ENCODE measurements around the gene NAXD.
"Not testable (repeated sequence)": the region's sequence is repeated elsewhere in the genome, so short reads cannot be mapped to it uniquely, and the experiment has no call there.

NAXD gene

DNA sequence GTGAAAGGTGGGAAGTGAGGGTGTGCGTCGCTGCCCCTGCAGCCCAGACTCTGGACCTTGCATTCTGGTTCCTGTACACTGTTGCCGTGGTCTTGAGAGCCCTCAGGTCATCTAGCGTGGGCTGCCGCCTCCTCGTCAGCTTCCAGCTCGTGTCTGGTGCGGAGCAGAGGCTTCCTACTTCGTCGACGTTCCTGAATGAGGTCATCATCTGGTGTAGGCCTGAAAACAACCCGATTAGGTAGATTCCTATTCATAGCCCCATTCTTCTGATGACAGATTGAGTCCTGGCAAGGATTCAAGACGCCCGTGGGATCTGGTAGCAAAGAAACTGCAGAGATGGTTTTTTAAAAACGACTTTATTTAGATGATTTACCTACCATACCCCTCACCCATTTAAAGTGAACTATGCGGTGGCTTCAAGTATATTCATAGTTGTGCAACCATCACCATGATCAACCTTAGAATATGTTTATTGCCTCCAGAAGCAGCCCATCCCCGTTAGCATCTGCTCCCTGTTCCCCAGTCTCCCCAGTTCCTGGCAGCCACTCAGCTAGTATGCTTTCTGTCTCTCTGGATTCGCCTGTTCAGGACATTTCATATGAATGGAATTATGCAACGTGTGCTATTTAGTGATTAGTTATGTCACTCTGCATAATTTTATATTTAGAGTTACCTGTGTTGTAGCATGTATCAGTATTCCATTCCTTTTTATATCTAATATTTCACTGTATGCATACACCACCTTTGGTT is 13.8 kb downstream of the NAXD start:
- no peak for DNase-seq

DNA sequence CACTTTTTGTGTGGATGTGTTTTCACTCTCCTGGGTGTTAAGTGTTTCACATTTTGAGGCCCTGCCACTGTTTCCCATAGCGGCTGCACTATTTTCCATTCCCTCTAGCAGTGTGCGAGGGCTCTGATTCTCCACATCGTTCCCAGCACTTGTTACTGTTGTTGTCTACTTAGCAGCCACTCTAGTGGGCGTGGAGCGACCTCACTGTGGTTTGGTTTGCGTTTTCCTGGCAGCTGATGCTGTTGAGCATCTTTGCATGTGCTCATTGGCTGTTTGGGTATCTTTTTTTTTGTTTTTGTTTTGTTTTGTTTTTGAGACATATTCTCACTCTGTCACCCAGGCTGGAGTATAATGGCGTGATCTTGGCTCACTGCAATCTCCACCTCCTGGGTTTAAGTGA is 14.4 kb downstream of the NAXD start:
- no peak for DNase-seq

DNA sequence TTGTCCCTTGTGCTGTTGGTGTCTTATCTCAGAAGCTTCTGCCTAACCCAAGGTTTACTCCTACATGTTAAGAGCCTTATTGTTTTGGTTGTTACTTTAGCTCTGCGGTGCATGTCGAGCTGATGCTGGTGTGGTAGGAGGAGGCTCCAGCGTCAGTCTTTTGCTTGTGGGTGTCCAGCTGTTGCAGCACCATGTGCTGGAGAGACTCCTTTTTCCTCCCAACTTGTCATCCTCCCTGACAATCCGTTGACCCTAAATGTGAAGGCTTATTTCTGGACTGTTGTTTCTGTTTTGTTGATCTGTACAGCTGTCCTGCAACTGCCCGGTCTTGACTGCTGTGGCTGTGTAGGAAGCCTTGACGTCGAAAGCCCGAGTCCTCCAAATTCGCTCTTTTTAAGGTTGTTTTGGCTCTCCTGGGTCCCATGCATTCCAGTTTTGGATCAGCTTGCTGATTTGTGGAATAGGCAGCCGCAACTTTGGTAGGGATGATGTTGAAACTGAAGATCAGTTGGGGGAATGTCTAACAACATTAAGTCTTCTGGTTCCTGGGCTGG is 15.3 kb downstream of the NAXD start:
- no peak for DNase-seq

DNA sequence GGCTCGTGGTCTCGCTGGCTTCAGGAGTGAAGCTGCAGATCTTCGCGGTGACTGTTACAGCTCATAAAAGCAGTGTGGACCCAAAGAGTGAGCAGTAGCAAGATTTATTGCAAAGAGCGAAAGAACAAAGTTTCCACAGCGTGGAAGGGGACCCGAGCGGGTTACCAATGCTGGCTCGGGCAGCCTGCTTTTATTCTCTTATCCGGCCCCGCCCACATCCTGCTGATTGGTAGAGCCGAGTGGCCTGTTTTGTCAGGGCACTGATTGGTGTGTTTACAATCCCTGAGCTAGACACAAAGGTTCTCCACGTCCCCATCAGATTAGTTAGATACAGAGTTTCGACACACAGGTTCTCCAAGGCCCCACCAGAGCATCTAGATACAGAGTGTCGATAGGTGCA is 16.9 kb downstream of the NAXD start:
- not testable (repeated sequence) for DNase-seq

DNA sequence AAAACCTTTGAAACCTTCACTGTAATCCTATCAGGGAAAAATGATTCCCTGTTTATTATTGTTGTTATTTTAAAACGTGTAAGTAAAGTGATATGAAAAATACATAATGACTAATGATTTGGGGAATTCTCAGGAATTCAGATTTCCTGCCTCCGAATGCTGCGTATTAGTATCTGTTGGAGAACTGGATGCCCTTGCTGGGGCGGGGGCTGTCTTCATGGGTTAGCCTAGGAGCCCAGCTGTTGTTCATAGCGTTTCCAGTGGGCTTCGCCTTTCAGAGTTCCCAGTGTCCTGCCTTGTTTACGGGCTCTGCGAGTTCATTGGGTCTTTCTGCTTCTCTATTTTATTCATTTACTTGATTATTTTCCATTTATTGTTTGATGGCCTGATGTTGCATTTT is 18.4 kb downstream of the NAXD start:
- DNase-seq: no peak

DNA sequence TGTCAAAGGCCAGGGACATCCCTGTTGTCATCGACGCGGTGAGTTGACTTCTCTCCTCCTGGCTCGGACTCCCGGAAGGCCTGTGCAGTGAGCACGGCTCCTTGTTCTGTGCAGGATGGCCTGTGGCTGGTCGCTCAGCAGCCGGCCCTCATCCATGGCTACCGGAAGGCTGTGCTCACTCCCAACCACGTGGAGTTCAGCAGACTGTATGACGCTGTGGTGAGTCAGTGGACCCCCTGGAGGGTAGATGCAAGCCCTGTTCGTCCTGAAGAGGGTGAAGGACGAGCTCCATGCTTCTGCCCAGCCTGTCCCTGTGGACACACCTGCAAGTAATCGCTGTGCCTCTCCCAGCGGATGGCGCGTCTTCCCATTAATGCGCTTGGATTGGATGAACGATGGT is 19.2 kb downstream of the NAXD start:
- DNase-seq: no peak

DNA sequence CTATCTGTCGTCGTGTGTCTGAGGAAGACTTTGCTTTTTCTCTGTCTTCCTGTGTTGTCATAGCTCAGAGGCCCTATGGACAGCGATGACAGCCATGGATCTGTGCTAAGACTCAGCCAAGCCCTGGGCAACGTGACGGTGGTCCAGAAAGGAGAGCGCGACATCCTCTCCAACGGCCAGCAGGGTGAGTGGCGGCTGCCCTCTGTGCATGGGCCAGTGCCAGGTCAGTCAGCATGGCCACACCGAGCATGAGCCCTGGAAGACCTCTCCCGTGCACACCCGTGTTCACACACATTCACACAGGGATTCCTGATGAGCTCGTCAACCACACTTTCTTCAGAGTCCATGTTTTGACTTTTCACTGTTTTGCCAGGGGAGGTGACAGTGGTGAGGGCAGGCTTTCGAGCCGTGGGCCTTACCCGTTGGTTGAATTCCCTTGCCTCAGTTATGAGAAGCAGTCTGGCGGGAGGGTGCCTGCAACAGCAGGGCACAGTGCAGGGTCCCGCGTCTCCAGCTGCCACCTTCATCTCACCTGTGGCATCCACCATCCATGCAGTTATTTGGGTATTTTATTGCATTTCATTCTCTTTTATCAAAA is 20.2 kb downstream of the NAXD start:
- DNase-seq: no peak

DNA sequence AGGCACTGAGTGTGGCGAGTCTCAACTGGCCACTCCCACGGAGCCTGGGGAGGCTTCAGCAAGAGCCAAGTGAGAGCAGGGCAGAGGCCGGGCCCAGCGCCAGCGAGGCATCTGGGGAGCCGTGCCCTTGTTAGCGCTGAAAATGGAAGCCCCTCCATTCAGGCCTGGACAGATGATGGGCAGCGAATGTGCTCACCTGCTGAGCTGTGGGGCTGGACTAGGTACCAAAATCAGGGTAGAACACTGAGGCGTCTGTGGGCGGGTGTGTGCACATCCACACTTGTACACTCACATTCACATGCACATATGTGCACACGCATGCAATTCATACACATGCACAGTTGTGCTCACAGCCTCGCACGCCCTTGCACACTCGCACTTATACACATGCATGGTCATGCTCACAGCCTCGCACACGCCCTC is 20.7 kb downstream of the NAXD start:
- no peak for DNase-seq

DNA sequence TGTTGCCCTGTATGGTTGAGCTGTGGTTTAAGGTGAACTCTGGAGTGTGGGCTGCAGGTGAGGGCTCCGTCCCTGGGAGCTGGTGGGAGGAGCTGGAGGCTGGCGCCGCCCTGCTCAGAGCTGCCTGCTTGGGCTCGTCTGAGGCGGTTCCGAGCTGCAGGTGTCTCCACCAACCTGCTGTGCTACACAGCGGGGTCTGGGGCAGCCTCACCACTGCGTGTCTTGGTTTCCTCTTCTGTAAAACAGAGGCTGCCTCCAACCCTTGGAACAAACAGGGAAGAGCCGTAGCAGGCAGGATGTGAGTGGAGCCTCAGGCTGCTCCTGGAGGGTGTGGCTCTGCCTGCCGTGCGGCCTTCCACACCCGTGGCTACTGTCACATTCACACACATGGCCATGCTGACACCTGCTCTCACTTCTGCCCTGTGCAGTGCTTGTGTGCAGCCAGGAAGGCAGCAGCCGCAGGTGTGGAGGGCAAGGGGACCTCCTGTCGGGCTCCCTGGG is 21.4 kb downstream of the NAXD start:
- no peak for DNase-seq

DNA sequence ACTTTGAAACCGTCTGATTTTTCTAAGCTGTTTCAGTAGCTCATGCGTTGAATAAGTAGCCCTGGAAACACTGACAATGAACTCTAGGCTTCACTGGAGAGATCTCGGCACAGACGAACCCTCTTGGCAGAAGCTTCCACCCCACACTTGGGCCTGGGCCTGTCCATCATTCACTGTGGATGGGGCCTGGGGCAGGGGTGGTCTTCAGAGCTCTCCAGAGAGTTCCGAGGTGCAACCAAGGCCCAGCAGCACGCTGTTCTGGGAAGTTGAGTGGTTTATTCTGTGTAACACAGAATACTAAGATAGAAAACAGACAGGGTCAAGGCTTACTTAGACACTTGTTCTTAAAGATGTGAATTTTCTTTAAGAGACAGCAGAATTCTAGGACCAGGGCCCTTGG is 21.9 kb downstream of the NAXD start:
- DNase-seq: no peak

DNA sequence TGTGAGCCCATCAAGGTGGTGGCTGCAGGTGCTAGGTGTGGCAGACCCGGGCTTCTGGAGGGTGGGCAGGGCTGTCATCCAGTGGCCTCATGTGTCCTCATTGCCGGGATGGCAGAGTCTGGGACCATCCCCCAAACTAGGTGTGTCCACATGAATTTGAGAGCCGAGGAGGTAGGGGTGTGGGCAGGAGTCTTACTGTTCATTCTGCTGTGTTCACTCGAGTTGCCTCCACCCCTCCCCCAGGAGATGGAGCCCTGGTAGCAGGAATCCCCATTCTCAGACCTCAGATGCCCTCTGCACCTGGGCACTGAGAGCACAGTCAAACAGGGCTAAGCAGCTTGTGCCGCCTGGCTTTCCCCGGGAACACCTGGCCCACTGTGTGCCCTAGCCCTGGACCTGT is 22.4 kb downstream of the NAXD start:
- DNase-seq: no peak

DNA sequence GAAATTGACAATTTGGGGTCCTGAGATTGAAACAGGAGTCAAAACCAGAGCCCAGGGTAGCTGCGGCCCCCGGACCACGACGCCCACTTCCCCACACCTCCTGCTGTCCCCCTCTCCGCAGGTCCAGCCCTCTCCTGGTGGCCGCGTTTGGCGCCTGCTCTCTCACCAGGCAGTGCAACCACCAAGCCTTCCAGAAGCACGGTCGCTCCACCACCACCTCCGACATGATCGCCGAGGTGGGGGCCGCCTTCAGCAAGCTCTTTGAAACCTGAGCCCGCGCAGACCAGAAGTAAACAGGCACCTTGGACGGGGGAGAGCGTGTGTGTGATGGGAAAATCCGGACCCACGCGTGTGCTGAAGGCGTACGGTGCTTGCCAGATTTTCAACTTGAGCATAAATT is 22.9 kb downstream of the NAXD start:
- DNase-seq: no peak

DNA sequence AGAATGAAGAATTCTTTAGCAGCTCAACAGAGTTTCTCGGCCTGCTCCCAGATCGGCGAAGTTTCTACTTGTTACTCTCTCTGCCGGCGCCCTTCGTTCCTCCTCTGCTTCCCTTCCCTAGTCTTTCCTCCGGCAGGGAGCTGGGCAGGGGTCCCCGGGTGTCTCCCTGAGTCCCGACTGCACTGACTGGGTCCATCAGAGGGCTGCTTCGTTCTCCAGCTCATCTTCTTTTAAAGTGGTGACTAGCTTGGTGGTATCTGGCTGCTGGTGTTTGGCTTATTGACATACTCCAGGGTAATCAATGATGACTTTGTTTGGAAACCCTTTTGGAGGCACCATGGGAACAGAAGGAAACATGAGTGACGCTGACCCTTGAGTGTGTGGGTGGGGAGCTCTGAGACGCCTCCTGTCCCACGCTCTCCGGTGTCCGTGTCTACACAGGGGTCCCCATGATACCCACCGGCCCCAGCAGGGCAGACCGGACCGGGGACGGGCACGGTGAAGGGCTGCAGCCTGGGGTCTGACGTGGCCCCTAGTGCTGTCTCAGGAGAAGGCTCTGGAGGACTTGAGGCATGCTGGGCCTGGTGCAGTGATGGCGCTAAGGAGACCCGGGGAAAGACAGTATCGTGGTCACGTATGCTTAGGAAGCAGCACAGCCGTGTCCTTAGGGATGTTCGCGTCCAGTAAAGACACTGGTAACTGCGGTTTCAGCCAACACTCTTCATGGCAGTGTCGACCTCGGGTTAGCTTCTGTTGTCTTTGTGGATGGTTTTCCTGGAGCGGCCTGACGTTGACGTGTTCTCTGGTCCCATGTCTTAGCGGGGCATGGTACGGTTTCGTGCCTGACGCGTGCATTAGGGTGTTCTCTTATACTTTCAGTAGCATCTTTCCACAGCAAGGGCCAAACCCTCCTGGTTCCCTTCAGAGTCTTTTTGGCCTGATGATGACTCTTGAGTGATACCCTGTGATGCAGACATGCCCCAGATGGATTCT is 23.8 kb downstream of the NAXD start:
- no peak for DNase-seq

DNA sequence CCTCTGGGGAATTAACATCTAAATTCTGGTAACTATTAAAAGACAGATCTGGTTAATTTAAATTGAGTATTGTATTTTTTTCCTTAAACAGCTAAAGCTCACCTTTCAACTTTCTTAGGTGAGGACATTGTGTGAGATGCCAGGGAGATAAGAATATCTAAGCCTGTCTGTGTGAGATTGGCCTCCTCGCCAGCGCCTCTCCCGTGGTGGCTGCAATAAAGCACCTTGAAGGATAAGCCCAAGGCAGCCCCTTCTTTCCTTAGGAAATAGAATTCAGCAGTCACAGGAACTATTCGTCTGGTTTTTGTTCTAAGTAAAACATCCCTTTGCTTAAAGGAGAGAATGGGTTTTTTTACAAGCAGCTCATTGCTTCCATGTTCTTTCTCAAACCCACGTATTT is 24.6 kb downstream of the NAXD start:
- DNase-seq: no peak

DNA sequence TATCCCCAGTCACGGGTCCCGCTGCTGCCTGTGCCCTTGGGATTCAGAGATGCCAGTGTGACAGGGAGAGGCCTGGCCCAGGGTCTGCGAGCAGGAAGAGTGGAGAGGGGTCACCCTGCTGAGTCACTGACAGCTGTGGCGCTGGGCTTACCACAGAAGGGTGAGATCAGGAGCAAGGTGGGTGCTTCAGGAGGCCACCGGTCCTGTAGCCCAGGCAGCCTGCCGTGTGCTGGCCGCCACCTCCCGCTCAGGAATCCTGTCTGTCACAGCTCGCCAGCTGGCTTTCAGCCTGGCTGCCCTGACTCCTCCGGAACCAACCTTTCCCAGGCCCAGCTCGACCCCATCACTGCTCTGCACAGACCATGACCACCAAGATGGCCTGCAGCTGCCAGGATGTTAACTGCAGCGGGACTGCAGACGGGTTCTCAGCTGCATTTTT is 25.3 kb downstream of the NAXD start:
- no peak for DNase-seq

DNA sequence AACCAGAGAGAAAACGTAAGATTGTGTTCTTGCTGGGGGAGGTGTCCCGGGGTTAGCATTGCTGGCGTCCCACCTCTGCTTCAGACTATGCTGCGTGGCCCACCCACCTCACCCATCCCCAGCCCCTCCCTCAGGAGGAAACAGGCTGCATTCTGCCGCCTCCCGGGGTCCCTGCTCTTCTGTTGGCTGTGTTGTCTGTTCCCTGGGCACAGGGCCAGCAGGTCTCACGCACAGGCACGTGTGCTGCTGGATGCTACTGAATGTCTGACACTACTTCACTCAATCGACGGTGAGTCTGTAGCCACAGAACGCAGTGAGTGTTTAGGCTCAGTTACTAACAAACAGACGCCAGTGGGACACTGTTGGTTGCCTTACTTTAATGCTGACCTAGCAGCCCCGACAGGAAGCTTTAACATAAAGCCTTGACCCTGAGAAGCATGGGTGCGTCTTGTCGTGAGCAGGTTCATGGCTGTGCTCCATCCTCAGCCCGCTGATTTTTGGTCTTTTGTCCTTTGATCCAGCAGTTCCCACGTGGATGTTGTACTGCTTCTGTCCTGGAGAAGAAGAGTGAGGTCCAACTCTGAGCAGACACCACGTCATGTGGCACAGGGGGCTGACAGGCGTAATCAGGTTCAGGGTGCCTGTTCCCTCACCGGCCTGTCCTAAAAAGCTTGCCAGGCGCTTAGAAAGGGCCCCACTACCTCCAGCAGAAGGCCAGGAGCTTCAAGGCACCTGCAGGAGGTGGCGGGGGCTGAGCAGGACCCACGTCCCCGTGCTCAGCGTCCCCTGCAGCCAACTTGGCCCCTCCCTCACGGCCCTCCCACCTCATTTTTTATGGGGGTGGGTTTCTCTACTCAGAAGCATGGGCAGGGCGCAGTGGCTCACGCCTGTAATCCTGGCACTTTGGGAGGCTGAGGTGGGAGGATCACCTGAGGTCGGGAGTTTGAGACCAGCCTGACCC is 26.0 kb downstream of the NAXD start:
- DNase-seq: no peak

DNA sequence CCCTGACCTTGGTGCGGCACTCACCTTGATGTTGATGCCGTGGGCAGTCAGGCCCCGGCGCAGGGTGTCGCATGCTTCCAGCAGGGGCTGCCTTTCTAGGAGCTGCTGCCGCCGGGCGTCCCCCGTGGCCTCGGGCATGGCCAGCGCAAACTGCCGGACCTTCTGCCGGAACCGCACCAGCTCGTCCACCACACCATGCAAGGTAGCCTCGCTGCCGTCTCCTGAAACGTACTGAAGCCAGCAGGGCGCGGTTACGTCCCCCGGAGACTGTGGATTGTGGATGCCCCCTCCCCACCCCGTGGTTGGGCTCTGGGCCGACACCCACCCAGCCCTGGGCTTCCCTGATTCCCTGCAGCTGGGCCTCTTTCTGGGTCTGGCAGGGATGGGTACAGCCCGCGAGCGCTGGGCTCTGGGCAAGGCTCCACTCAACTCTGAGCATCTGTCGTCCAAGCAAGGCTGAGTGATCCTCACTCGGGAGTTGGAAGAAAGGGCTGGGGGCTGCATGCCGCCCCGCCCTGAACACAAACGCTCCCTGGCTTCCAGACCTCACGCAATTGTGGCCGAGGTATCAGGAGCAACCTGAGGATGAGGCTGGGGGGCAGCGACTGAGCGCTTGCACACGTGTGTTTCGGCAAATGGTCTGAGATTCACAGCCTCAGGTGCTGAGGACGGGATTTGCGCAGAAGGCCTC is 27.1 kb downstream of the NAXD start:
- DNase-seq: no peak

DNA sequence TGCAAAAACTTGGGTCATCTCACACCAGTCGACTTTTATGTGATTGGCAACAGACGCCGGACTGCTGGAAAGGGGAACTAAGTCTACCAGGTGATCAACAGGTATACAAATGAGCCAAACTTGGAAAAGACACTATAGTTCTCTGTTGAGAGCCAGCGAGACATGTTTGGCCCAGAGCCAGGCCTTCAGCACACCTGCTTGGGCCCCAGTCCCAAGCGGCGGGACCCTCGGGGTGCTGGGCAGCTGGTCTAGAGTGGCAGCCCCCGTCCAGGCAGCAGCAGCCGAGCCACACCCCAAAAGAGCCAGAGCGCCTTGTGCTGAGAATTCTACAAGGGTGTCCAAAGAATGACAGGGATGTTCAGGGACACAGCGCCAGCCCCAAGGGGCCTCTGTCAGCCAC is 28.0 kb downstream of the NAXD start:
- DNase-seq: no peak

DNA sequence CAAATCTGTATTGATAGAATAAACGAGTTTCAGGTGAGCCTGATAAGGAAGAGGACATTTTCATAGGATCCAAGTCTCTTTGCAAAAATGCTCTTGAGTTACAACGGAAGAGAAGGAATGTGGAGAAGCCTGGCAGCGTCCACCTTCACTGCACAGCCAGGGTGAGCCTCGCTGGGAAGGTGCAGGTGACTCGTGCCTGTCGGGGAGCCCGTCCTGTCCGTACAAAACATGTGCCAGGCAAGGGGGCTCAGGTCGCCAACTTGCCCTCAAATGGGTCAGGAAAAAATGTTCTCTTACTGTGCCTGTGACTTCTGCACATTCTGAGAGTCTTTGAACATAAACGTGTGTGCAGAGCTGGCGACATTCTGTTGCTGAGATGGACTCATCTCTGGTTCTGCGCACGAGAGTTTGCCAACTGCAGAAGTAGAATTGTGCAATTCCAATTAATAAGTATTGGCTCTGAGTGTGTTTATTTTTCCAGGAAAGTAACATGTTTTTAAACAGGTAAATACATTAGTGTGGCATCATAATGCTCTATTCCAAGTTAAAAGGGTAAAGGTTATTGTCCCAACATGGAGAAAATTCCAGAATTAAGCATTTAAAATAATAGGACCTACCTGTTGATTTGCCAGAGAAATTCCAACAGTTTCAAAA is 28.6 kb downstream of the NAXD start:
- no peak for DNase-seq

DNA sequence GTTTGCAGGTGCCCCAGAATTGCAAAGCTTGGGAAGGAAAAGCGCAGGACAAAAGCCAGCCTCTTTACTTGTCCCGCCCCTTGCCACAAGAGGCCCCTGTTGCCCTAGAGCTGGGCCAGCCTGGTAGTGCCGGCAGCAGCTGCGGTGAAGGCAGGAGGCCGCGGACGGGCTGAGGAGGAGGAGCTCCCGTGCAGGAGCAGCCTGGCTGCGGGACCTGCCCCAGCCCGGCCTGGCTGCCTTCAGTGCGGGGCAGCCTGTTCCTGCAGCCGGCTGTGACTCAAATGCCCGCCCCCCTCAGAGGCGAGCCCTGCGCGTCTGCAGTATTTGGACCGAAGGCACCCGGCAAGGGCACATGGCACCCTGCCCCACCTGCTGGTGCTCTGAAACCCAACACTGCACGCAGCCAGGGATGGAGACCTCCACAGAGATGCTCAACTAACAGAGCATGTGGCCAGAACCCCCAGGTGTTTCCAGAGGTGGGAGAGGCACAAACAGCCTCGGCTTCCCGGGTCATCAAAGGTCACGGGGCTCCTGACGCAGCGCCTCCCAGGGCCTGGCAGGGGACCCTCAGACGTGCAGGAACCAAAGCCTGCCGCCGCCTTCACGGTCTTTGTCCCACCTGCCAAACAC is 29.7 kb downstream of the NAXD start:
- DNase-seq: peak; percentile 78

All from MV-4-11 (cell line).